Thyroid gland (tissue), 4 donors: ENCODE results near the gene TPSG1.

Source experiments
- POLR2A ChIP-seq, 2 donors: fragments of 450-650 bp; IDR thresholded peaks; one replicate each; pipeline ENCODE4 v1.6.1; 2017; ENCODE audit warnings: antibody characterized with exemption in 2 of 2, mild to moderate bottlenecking in 2 of 2, moderate library complexity in 1 of 2
- TF ChIP-seq, protein P1 (sequence below), 6 experiments: fragments of 200-600 bp in 3 of 6; fragments of 450-650 bp in 3 of 6; sonication (generic) in 3 of 6; IDR thresholded peaks; one replicate each; pipeline ENCODE4 v1.5.1; 2016 to 2019; ENCODE audit warnings: antibody characterized with exemption in 6 of 6, mild to moderate bottlenecking in 2 of 6, inconsistent platforms in 1 of 6, moderate library complexity in 1 of 6

DNA sequence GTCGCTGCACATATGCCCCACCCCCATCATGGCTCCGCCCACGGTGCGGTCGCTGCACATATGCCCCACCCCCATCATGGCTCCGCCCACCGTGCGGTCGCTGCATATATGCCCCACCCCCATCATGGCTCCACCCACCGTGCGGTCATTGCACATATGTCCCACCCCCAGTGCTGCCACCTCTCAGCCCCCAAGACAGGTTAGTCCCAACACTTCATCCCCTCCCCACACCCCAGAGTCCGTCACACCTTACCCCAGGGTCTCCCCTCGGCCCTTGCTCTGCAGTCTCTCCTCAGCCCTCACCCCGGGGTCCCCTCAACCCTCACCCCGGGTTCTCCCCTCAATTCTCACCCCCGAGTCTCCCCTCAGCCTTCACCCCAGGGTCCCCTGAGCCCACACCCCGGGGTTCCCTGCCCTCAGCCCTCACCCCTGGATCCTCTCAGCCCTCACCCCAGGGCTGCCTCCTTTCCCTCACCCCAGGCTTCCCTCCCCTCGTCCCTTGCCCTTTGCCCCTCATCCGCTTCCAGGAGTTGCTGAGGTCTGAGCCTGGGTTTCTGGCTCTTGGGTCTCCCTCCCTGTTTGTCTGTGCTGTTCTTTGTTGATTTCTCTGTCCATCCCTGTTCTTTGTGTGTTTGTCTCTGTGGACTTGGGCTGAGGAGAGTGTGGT, 25.6 kb downstream of the TPSG1 start:
- TF ChIP-seq, protein P1, sequence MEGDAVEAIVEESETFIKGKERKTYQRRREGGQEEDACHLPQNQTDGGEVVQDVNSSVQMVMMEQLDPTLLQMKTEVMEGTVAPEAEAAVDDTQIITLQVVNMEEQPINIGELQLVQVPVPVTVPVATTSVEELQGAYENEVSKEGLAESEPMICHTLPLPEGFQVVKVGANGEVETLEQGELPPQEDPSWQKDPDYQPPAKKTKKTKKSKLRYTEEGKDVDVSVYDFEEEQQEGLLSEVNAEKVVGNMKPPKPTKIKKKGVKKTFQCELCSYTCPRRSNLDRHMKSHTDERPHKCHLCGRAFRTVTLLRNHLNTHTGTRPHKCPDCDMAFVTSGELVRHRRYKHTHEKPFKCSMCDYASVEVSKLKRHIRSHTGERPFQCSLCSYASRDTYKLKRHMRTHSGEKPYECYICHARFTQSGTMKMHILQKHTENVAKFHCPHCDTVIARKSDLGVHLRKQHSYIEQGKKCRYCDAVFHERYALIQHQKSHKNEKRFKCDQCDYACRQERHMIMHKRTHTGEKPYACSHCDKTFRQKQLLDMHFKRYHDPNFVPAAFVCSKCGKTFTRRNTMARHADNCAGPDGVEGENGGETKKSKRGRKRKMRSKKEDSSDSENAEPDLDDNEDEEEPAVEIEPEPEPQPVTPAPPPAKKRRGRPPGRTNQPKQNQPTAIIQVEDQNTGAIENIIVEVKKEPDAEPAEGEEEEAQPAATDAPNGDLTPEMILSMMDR (IDR thresholded peaks at IDR 0.05): no peak
- TF ChIP-seq POLR2A (IDR thresholded peaks at IDR 0.05): no peak
